ENCODE results near the gene OR7A5. TPM values are rescaled to one million over a fixed set of nuclear protein-coding genes. Genes with fewer than 3 reads are reported as not detected.
"Not testable (repeated sequence)": the region's sequence is repeated elsewhere in the genome, so short reads cannot be mapped to it uniquely, and the experiment has no call there.

The OR7A5 gene
- total and polyA plus RNA-seq, 4 donors = 0.11 to 0.39 TPM; not detected in 2

- not testable (repeated sequence) for H3K36me3 ChIP-seq (ENCODE audit: control insufficient read depth, insufficient read depth, low read length); H3K9me3 ChIP-seq (ENCODE audit: control insufficient read depth, insufficient read depth, low read length); DNase-seq (ENCODE audit: low read depth in 4 of 6, low spot score in 6 of 6); H3K4me3 ChIP-seq (ENCODE audit: low read depth, low read length); H3K27ac ChIP-seq (ENCODE audit: low read depth, low read length)
- 64% methylated on average over 4 of the region's 12 CpGs for WGBS (ENCODE audit: insufficient coverage)
- Histone ChIP-seq H3K4me1 (ENCODE audit: control insufficient read depth, insufficient read depth, low read length) (peaks cover 15% of the 10 kb centered on the region), H3K27me3 (ENCODE audit: control insufficient read depth, insufficient read depth, low read length) (peaks cover 14% of the 10 kb centered on the region)
Measured at GRCh38 chr19:14778110-14778845, 56.7 kb downstream of the OR7A5 start, which contains the start of gene ADGRE2. Gene ADGRE2, minus strand, starts transcription at chr19:14778560. Its CDS starts 1,804 bp downstream, at chr19:14776756.

DNA sequence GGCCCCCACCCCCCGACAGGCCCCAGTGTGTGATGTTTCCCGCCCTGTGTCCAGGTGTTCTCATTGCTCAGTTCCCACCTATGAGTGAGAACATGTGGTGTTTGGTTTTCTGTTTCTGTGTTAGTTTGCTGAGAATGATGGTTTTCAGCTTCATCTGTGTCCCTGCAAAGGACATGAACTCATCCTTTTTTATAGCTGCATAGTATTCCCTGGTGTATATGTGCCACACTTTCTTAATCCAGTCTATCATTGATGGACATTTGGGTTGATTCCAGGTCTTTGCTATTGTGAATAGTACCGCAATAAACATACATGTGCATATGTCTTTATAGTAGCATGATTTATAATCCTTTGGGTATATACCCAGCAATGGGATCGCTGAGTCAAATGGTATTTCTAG, 57.3 kb downstream of the OR7A5 start:
- H3K4me3 ChIP-seq (ENCODE audit: low read depth, low read length); H3K9me3 ChIP-seq (ENCODE audit: control insufficient read depth, insufficient read depth, low read length); H3K36me3 ChIP-seq (ENCODE audit: control insufficient read depth, insufficient read depth, low read length); DNase-seq (ENCODE audit: low read depth in 4 of 6, low spot score in 6 of 6); H3K27ac ChIP-seq (ENCODE audit: low read depth, low read length): not testable (repeated sequence)
- WGBS (ENCODE audit: insufficient coverage) = no CpG with 5 or more reads among the region's 4 CpGs
- Histone ChIP-seq H3K4me1 (ENCODE audit: control insufficient read depth, insufficient read depth, low read length) (peaks cover 15% of the 10 kb centered on the region), H3K27me3 (ENCODE audit: control insufficient read depth, insufficient read depth, low read length) (peaks cover 14% of the 10 kb centered on the region)

Small RNA genes within 50 kb of the gene (small RNA-seq; reads per million reads assigned to genes)
- 0.08 reads per million for gene AC005255.1 (ENCODE audit: low replicate concordance)

Other genes with a start within 250 kb of the OR7A5 start
- 1 to 10 TPM in 1 of 2 donors, not detected in 1; 1.1 TPM for gene ADGRE3, start 160.3 kb downstream of the OR7A5 start, total RNA-seq
- gene ADGRE3, start 160.3 kb downstream of the OR7A5 start, polyA plus RNA-seq (ENCODE audit: insufficient read length in 2 of 2) = not detected
- 10 to 100 TPM; 22.8 to 25.5 TPM for gene ZNF333, start 145.1 kb downstream of the OR7A5 start, total RNA-seq
- 10 to 100 TPM; 23.9 to 44.0 TPM for gene ZNF333, start 145.1 kb downstream of the OR7A5 start, polyA plus RNA-seq (ENCODE audit: insufficient read length in 2 of 2)
- 1 to 10 TPM in 1 of 2 donors, under 1 TPM in 1; 0.33 to 1.3 TPM for gene ADGRE2, start 56.6 kb downstream of the OR7A5 start, total RNA-seq
- under 1 TPM; 0.38 to 0.81 TPM for gene ADGRE2, start 56.6 kb downstream of the OR7A5 start, polyA plus RNA-seq (ENCODE audit: insufficient read length in 2 of 2)
- under 1 TPM; 0.10 to 0.83 TPM for gene OR7C1, start within 50 bp of the OR7A5 start, total RNA-seq
- under 1 TPM; 0.14 to 0.36 TPM for gene OR7C1, start within 50 bp of the OR7A5 start, polyA plus RNA-seq (ENCODE audit: insufficient read length in 2 of 2)
- gene OR7A10, start 13.7 kb upstream of the OR7A5 start, total RNA-seq = not detected
- gene OR7A10, start 13.7 kb upstream of the OR7A5 start, polyA plus RNA-seq (ENCODE audit: insufficient read length in 2 of 2) = not detected
- gene OR7A17, start 50.9 kb upstream of the OR7A5 start, total RNA-seq = not detected
- under 1 TPM in 1 of 2 donors, not detected in 1; 0.12 TPM for gene OR7A17, start 50.9 kb upstream of the OR7A5 start, polyA plus RNA-seq (ENCODE audit: insufficient read length in 2 of 2)
- not detected for gene OR7C2, start 106.3 kb upstream of the OR7A5 start, total RNA-seq
- gene OR7C2, start 106.3 kb upstream of the OR7A5 start, polyA plus RNA-seq (ENCODE audit: insufficient read length in 2 of 2) = not detected
- gene SLC1A6, start 144.7 kb upstream of the OR7A5 start, total RNA-seq = 10 to 100 TPM in 1 of 2 donors, 1 to 10 TPM in 1; 9.6 to 29.2 TPM
- 10 to 100 TPM; 55.3 to 64.6 TPM for gene SLC1A6, start 144.7 kb upstream of the OR7A5 start, polyA plus RNA-seq (ENCODE audit: insufficient read length in 2 of 2)
- not detected for gene CASP14, start 214.3 kb upstream of the OR7A5 start, total RNA-seq
- not detected for gene CASP14, start 214.3 kb upstream of the OR7A5 start, polyA plus RNA-seq (ENCODE audit: insufficient read length in 2 of 2)
- not detected for gene OR1I1, start 247.0 kb upstream of the OR7A5 start, total RNA-seq
- under 1 TPM; 0.05 to 0.09 TPM for gene OR1I1, start 247.0 kb upstream of the OR7A5 start, polyA plus RNA-seq (ENCODE audit: insufficient read length in 2 of 2)

All from spinal cord (tissue), 10 donors.